Right lobe of liver (tissue), 4 donors: ENCODE data around the gene RACK1.
"Not testable (repeated sequence)": the region's sequence is repeated elsewhere in the genome, so short reads cannot be mapped to it uniquely, and the experiment has no call there.

Source experiments
- CTCF ChIP-seq, 4 donors: fragments of 200-600 bp in 3 of 4; fragments of 450-650 bp in 1 of 4; IDR thresholded peaks; one replicate each; pipeline versions ENCODE4 v1.5.1 to v1.8.0; 2016 to 2022; ENCODE audit warnings: antibody characterized with exemption in 4 of 4, mild to moderate bottlenecking in 2 of 4
- POLR2A ChIP-seq: fragments of 450-650 bp; IDR thresholded peaks from one replicate; pipeline ENCODE4 v1.6.1; 2017; ENCODE audit warnings: antibody characterized with exemption, mild to moderate bottlenecking
- donor health status: DM: no; HTN: no; CAD: no.
- donor health status: DM: no; HTN: no; CAD: no.
- donor health status: DM: no; HTN: yes; CAD: no.

- TF ChIP-seq CTCF (IDR thresholded peaks at IDR 0.05); POLR2A: not testable (repeated sequence)
These were observed 24.2 kb upstream of the RACK1 start for GRCh38 chr5:181267907-181268306.
